ENCODE measurements around the gene TXNDC16.

TXNDC16 gene

GRCh38 chr14:52443506-52443905 lies 108.8 kb downstream of the TXNDC16 start:
- no peak for DNase-seq

- no peak for DNase-seq
These were observed 109.7 kb downstream of the TXNDC16 start for GRCh38 chr14:52442602-52443001.

GRCh38 chr14:52442166-52442565 lies 110.1 kb downstream of the TXNDC16 start:
- no peak for DNase-seq

- DNase-seq: no peak
These were observed 112.8 kb downstream of the TXNDC16 start for GRCh38 chr14:52439476-52439875.

- DNase-seq: no peak
These were observed 117.3 kb downstream of the TXNDC16 start for GRCh38 chr14:52434955-52435354.

GRCh38 chr14:52430474-52430873 lies 121.8 kb downstream of the TXNDC16 start:
- DNase-seq: no peak

- DNase-seq: no peak
These were observed 122.9 kb downstream of the TXNDC16 start for GRCh38 chr14:52429451-52429850.

- no peak for DNase-seq
These were observed 124.8 kb downstream of the TXNDC16 start for GRCh38 chr14:52427460-52427859.

- DNase-seq: no peak
These were observed 129.5 kb downstream of the TXNDC16 start for GRCh38 chr14:52422650-52423356.

GRCh38 chr14:52417139-52417538 lies 135.2 kb downstream of the TXNDC16 start:
- DNase-seq: no peak

GRCh38 chr14:52413729-52414408 lies 138.4 kb downstream of the TXNDC16 start:
- DNase-seq: no peak

GRCh38 chr14:52412426-52412825 lies 139.9 kb downstream of the TXNDC16 start:
- no peak for DNase-seq

GRCh38 chr14:52405314-52405713 lies 147.0 kb downstream of the TXNDC16 start:
- no peak for DNase-seq

GRCh38 chr14:52402812-52403526 lies 149.3 kb downstream of the TXNDC16 start:
- DNase-seq: no peak

- DNase-seq: no peak
These were observed 151.5 kb downstream of the TXNDC16 start for GRCh38 chr14:52400846-52401245.

- DNase-seq: no peak
These were observed 152.2 kb downstream of the TXNDC16 start for GRCh38 chr14:52399921-52400595.

GRCh38 chr14:52399104-52399503 lies 153.2 kb downstream of the TXNDC16 start:
- DNase-seq: no peak

- no peak for DNase-seq
These were observed 154.5 kb downstream of the TXNDC16 start for GRCh38 chr14:52397844-52398243.

- DNase-seq: no peak
These were observed 156.6 kb downstream of the TXNDC16 start for GRCh38 chr14:52395728-52396127.

GRCh38 chr14:52391881-52392615 lies 160.3 kb downstream of the TXNDC16 start:
- DNase-seq: no peak
